Testis (tissue), 2 donors: ENCODE measurements around the gene P4HTM.

Source experiments
- CTCF ChIP-seq, 3 experiments: fragments of 450-650 bp in 2 of 3; fragments of 200-600 bp in 1 of 3; sonication (generic) in 1 of 3; IDR thresholded peaks; one replicate each; pipeline ENCODE4 v1.5.1; 2016 to 2019; ENCODE audit warnings: antibody characterized with exemption in 3 of 3, mild to moderate bottlenecking in 2 of 3, moderate library complexity in 1 of 3
- POLR2A ChIP-seq: fragments of 450-650 bp; IDR thresholded peaks from one replicate; pipeline ENCODE4 v1.6.1; 2017; ENCODE audit warnings: antibody characterized with exemption, mild to moderate bottlenecking, moderate library complexity

GRCh38 chr3:49015765-49016164 is 25.7 kb downstream of the P4HTM start:
- TF ChIP-seq CTCF (IDR thresholded peaks at IDR 0.05): no peak
- no peak for TF ChIP-seq POLR2A
